Measurements from ENCODE around the gene SYT2. TPM values are rescaled to one million over a fixed set of nuclear protein-coding genes. Genes with fewer than 3 reads are reported as not detected.
"Not testable (repeated sequence)": the region's sequence is repeated elsewhere in the genome, so short reads cannot be mapped to it uniquely, and the experiment has no call there.

Gene SYT2
- total and polyA plus RNA-seq, 10 of the 15 experiments (the other 5 are each of a cell fraction or from before 2014, with no cell fraction given) = not detected

GRCh38 chr1:202619012-202619411 lies 91.2 kb downstream of the SYT2 start:
- RAD21 ChIA-PET (ENCODE audit: unreplicated experiment) = interaction anchor here (1.2 to 1.3 kb wide), 2 partner anchors 19 to 86 kb away, joined by 3 to 4 read pairs; no protein-coding TSS in a partner anchor
- H3K4me2 ChIP-seq (ENCODE audit: control insufficient read depth, insufficient read depth); H3K79me2 ChIP-seq (ENCODE audit: control insufficient read depth, insufficient read depth, low read length); H3K9me3 ChIP-seq (replicated peaks; ENCODE audit: control insufficient read depth, insufficient read depth, low read length); H3K27ac ChIP-seq (ENCODE audit: control insufficient read depth, insufficient read depth); DNase-seq (ENCODE audit: low read depth, low spot score); POLR2A ChIA-PET; in situ Hi-C loops (cut with MboI); FAIRE-seq; H3K4me3 ChIP-seq; H2AFZ ChIP-seq (ENCODE audit: control insufficient read depth, low read depth, low read length); H3K9ac ChIP-seq (ENCODE audit: control insufficient read depth, insufficient read depth, low read length); H4K20me1 ChIP-seq (ENCODE audit: control insufficient read depth, insufficient read depth); BruUV-seq (replicated peaks); H3K27me3 ChIP-seq (replicated peaks in 1 of 2; ENCODE audit: control insufficient read depth in 2 of 2, insufficient read depth in 2 of 2, low read length in 1 of 2); ATAC-seq; H3K36me3 ChIP-seq (ENCODE audit: control insufficient read depth in 2 of 2, insufficient read depth in 2 of 2, low read length in 1 of 2): not testable (repeated sequence)
- CTCF ChIA-PET = interaction anchor here (0.6 to 1.2 kb wide), 2 partner anchors 161 to 275 kb away, joined by 3 to 5 read pairs; no protein-coding TSS in a partner anchor
- 95% methylated on average over 11 of the region's 11 CpGs for WGBS (ENCODE audit: insufficient coverage, insufficient replicate concordance, low lambda C conversion rate, missing lambda C conversion rate)
- peak; percentile 52; the same call in 1 of the 2 replicates for TF ChIP-seq MLLT1 (IDR thresholded peaks at IDR 0.05)
- SMC1A ChIA-PET (ENCODE audit: uncharacterized antibody, unreplicated experiment) = interaction anchor here (0.6 to 1.3 kb wide), 2 partner anchors 48 to 57 kb away, joined by 3 read pairs; no protein-coding TSS in a partner anchor
- intact Hi-C loops (cut with micrococcal nuclease; ENCODE audit: unreplicated experiment) = loop anchor here (5.0 kb wide), 1 partner anchor 272 kb away; the partner anchor contains the start of gene PPP1R12B
- H3K4me1 ChIP-seq (ENCODE audit: control insufficient read depth, insufficient read depth, low read length) = peaks cover 40% of the 10 kb centered on the region

- ChIA-PET RAD21 (ENCODE audit: unreplicated experiment) (no interaction called here), CTCF (interaction anchor here (0.8 to 1.5 kb wide), 3 partner anchors 10 to 86 kb away, joined by 3 to 4 read pairs (median 3); no protein-coding TSS in a partner anchor), SMC1A (ENCODE audit: uncharacterized antibody, unreplicated experiment) (interaction anchor here (0.7 to 2.1 kb wide), 5 partner anchors 45 to 272 kb away, joined by 3 to 6 read pairs (median 3); no protein-coding TSS in a partner anchor), POLR2A (no interaction called here)
- 38% methylated on average over 13 of the region's 13 CpGs for WGBS (ENCODE audit: insufficient coverage, insufficient replicate concordance, low lambda C conversion rate, missing lambda C conversion rate)
- Histone ChIP-seq H3K79me2 (ENCODE audit: control insufficient read depth, insufficient read depth, low read length) (no peaks in the 10 kb centered on the region), H3K9ac (ENCODE audit: control insufficient read depth, insufficient read depth, low read length) (no peak overlapping the region), H3K27me3 (replicated peaks in 1 of 2; ENCODE audit: control insufficient read depth in 2 of 2, insufficient read depth in 2 of 2, low read length in 1 of 2) (no peaks in the 10 kb centered on the region), H3K9me3 (replicated peaks; ENCODE audit: control insufficient read depth, insufficient read depth, low read length) (no peaks in the 10 kb centered on the region), H3K4me3 (no peak overlapping the region), H3K4me1 (ENCODE audit: control insufficient read depth, insufficient read depth, low read length) (peaks cover 40% of the 10 kb centered on the region), H3K36me3 (ENCODE audit: control insufficient read depth in 2 of 2, insufficient read depth in 2 of 2, low read length in 1 of 2) (no peaks in the 10 kb centered on the region), H2AFZ (ENCODE audit: control insufficient read depth, low read depth, low read length) (no peak overlapping the region), H3K27ac (ENCODE audit: control insufficient read depth, insufficient read depth) (peak overlapping the region; percentile 72), H3K4me2 (ENCODE audit: control insufficient read depth, insufficient read depth) (peak overlapping the region; percentile 94), H4K20me1 (ENCODE audit: control insufficient read depth, insufficient read depth) (no peaks in the 10 kb centered on the region)
- BruUV-seq (replicated peaks) = no TSS peak
- DNase-seq (ENCODE audit: low read depth, low spot score) (peak; percentile 51), ATAC-seq (peak; percentile 57), FAIRE-seq (no peak)
- intact Hi-C loops (cut with micrococcal nuclease; ENCODE audit: unreplicated experiment) = loop anchor here (5.0 kb wide), 1 partner anchor 269 kb away; the partner anchor contains the start of gene PPP1R12B
- in situ Hi-C loops (cut with MboI) = no loop called here
- TF ChIP-seq TCF12 (IDR thresholded peaks at IDR 0.05; ENCODE audit: low read depth, low read length) (peak; percentile 54), MLLT1 (IDR thresholded peaks at IDR 0.05) (peak; percentile 84; the same call in 1 of the 2 replicates), BHLHE40 (IDR thresholded peaks at IDR 0.05; ENCODE audit: borderline replicate concordance in 1 of 2, low read depth in 2 of 2, low read length in 1 of 2) (peak; percentile 89 to 95), ZNF622 (IDR thresholded peaks at IDR 0.05) (no peak), ELK1 (IDR thresholded peaks at IDR 0.05; ENCODE audit: low read depth, low read length) (no peak), ETV6 (conservative IDR thresholded peaks at IDR 0.05 in 1 of 2, IDR thresholded peaks at IDR 0.05 in 1 of 2; ENCODE audit: borderline replicate concordance in 1 of 2, low read depth in 1 of 2) (0 out of 4 replicates have a peak, but pooled peaks of 1 of the 2 experiments have one; percentile 25), MTA2 (IDR thresholded peaks at IDR 0.05; ENCODE audit: low read depth) (peak; percentile 89), SUZ12 (IDR thresholded peaks at IDR 0.05; ENCODE audit: unreplicated experiment) (no peak), HDGF (IDR thresholded peaks at IDR 0.05) (peak; percentile 97), CREM (IDR thresholded peaks at IDR 0.05; ENCODE audit: low read depth) (peak; percentile 67), DPF2 (IDR thresholded peaks at IDR 0.05) (peak; percentile 98)
Measured at GRCh38 chr1:202616355-202616915, 93.8 kb downstream of the SYT2 start.
